Esophagus squamous epithelium (tissue), 5 donors: Measurements from ENCODE around the gene MRPL9. TPM values are rescaled to one million over a fixed set of nuclear protein-coding genes. Genes with fewer than 3 reads are reported as not detected.
"Not testable (repeated sequence)": the region's sequence is repeated elsewhere in the genome, so short reads cannot be mapped to it uniquely, and the experiment has no call there.

Source experiments
- DNase-seq: peaks from one replicate; lab custom pipeline; 2025; lab: John Stamatoyannopoulos, UW
- H3K27ac ChIP-seq, 4 donors: fragments of 200-600 bp; sonication (generic); one replicate each; pipeline ENCODE4 v1.5.1; 2016 to 2019; ENCODE audit warnings: mild to moderate bottlenecking in 1 of 4
- H3K27me3 ChIP-seq, 4 donors: fragments of 200-600 bp; sonication (generic); 1 replicate in 3 of 4; 2 replicates in 1 of 4; pipeline versions ENCODE4 v1.5.1 to v1.6.0; 2017 to 2021; ENCODE audit warnings: antibody characterized with exemption in 1 of 4
- H3K36me3 ChIP-seq, 3 donors: fragments of 200-600 bp; sonication (generic); one replicate each; pipeline ENCODE4 v1.5.1; 2016 to 2019
- H3K4me1 ChIP-seq, 3 donors: fragments of 200-600 bp; sonication (generic); one replicate each; pipeline ENCODE4 v1.5.1; 2017 to 2019
- H3K4me3 ChIP-seq, 4 donors: fragments of 200-600 bp; sonication (generic); 1 replicate in 3 of 4; 2 replicates in 1 of 4; pipeline ENCODE4 v1.5.1; 2016 to 2019; ENCODE audit warnings: mild to moderate bottlenecking in 2 of 4, moderate library complexity in 1 of 4
- H3K9me3 ChIP-seq, 3 donors: fragments of 200-600 bp; sonication (generic); one replicate each; pipeline ENCODE4 v1.5.1; 2016 to 2019
- POLR2A ChIP-seq, 4 donors: fragments of 450-650 bp; IDR thresholded peaks; one replicate each; pipeline ENCODE4 v1.6.1; 2017; ENCODE audit warnings: antibody characterized with exemption in 4 of 4, mild to moderate bottlenecking in 4 of 4, moderate library complexity in 3 of 4
- WGBS, 2 donors: methylation state at CpG; one replicate each; pipeline ENCODE4 v1.1.5; 2018; 5-methylcytosine and 5-hydroxymethylcytosine counted together
- intact Hi-C: fragments of 100-400 bp; cut with DNase I; formaldehyde crosslinking; loops from one replicate; pipeline ENCODE4 v1.15.0; 2022
- total RNA-seq, 4 donors: library from RNA; depleted of rRNA; stranded (reverse); fragments of >200 nt; gene quantifications; one replicate each; pipeline ENCODE4 v1.1.0, GENCODE V29; 2016
- TF ChIP-seq, protein P1 (sequence below), 6 experiments: fragments of 450-650 bp in 4 of 6; fragments of 200-600 bp in 2 of 6; sonication (generic) in 2 of 6; IDR thresholded peaks; one replicate each; pipeline ENCODE4 v1.5.1; 2016 to 2019; ENCODE audit warnings: antibody characterized with exemption in 6 of 6, mild to moderate bottlenecking in 4 of 6, moderate library complexity in 4 of 6
- donor health status: DM: yes; HTN: yes; CAD: no.

MRPL9 gene
- total RNA-seq, 4 donors from 2014 or later, result 49.1 to 56.3 (median 52.6) TPM

GRCh38 chr1:151739590-151740355 lies 23.5 kb downstream of the MRPL9 start:
- Histone ChIP-seq H3K27ac (peak overlapping the region in 3 of 4 donors; percentile 64 to 69 (median 64)), H3K9me3 (peaks cover 0 to 10% (median 9%) of the 10 kb centered on the region in 3 donors), H3K4me1 (peaks cover 0 to 26% (median 0%) of the 10 kb centered on the region in 3 donors), H3K36me3 (no peaks in the 10 kb centered on the region), H3K4me3 (no peak overlapping the region), H3K27me3 (no peaks in the 10 kb centered on the region)
- intact Hi-C loops, result loop anchor here (10.0 kb wide), 2 partner anchors 205 to 295 kb away; no protein-coding TSS in a partner anchor
- TF ChIP-seq POLR2A (IDR thresholded peaks at IDR 0.05), result no peak
- TF ChIP-seq, protein P1, sequence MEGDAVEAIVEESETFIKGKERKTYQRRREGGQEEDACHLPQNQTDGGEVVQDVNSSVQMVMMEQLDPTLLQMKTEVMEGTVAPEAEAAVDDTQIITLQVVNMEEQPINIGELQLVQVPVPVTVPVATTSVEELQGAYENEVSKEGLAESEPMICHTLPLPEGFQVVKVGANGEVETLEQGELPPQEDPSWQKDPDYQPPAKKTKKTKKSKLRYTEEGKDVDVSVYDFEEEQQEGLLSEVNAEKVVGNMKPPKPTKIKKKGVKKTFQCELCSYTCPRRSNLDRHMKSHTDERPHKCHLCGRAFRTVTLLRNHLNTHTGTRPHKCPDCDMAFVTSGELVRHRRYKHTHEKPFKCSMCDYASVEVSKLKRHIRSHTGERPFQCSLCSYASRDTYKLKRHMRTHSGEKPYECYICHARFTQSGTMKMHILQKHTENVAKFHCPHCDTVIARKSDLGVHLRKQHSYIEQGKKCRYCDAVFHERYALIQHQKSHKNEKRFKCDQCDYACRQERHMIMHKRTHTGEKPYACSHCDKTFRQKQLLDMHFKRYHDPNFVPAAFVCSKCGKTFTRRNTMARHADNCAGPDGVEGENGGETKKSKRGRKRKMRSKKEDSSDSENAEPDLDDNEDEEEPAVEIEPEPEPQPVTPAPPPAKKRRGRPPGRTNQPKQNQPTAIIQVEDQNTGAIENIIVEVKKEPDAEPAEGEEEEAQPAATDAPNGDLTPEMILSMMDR (IDR thresholded peaks at IDR 0.05), result peak in 2 of 6 experiments; percentile 21 to 26
- 34 to 50% methylated on average over 3 of the region's 3 CpGs for WGBS, 2 donors
- no peak for DNase-seq

DNA sequence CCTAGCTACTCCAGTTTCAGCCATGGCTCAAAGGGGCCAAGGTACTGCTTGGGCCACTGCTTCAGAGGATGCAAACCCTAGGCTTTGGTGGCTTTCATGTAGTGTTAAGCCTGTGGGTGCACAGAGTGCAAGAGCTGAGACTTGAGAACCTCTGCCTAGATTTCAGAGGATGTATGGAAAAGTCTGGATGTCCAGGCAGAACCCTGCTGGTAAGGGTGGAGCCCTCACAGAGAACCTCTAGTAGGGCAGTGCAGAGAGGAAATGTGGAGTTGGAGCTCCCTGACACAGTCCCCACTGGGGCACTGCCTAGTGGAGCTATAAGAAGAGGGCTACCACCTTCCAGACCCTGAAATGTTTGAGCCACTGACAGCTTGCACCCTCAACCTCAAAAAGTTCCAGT lies 25.8 kb downstream of the MRPL9 start:
- DNase-seq, result no peak
- TF ChIP-seq, protein P1 (IDR thresholded peaks at IDR 0.05), result no peak
- no peak for TF ChIP-seq POLR2A (IDR thresholded peaks at IDR 0.05)
- intact Hi-C loops, result loop anchor here (10.0 kb wide), 2 partner anchors 203 to 293 kb away; no protein-coding TSS in a partner anchor
- no peak overlapping the region for H3K4me3 ChIP-seq
- no peak overlapping the region for H3K27ac ChIP-seq
- H3K4me1 ChIP-seq, result peaks cover 0 to 26% (median 0%) of the 10 kb centered on the region in 3 donors
- H3K27me3 ChIP-seq, result no peaks in the 10 kb centered on the region
- H3K36me3 ChIP-seq, result no peaks in the 10 kb centered on the region
- peaks cover 0 to 10% (median 9%) of the 10 kb centered on the region in 3 donors for H3K9me3 ChIP-seq

DNA sequence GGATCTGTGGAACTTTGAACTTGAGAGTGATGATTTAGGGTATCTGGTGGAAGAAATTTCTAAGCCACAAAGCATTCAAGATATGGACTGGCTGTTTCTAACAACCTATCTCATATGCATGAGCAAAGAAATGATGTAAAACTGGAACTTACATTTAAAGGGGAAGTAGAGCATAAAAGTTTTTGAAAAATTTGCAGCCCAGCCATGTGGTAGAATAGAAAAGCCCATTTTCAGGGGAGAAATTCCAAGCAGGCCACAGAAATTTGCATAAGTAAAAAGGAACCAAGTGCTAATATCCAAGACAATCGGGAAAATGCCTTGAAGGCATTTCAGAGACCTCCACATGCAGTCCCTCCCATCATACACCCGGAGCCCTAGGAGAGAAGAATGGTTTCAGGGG lies 26.3 kb downstream of the MRPL9 start:
- intact Hi-C loops, result loop anchor here (10.0 kb wide), 2 partner anchors 202 to 292 kb away; no protein-coding TSS in a partner anchor
- no peak for TF ChIP-seq POLR2A (IDR thresholded peaks at IDR 0.05)
- TF ChIP-seq, protein P1 (IDR thresholded peaks at IDR 0.05), result no peak
- Histone ChIP-seq H3K27me3 (no peaks in the 10 kb centered on the region), H3K4me1 (peaks cover 0 to 26% (median 0%) of the 10 kb centered on the region in 3 donors), H3K9me3 (peaks cover 0 to 10% (median 9%) of the 10 kb centered on the region in 3 donors), H3K4me3 (no peak overlapping the region), H3K27ac (no peak overlapping the region), H3K36me3 (no peaks in the 10 kb centered on the region)
- DNase-seq, result no peak
- 67 to 92% methylated on average over 2 of the region's 2 CpGs for WGBS, 2 donors

DNA sequence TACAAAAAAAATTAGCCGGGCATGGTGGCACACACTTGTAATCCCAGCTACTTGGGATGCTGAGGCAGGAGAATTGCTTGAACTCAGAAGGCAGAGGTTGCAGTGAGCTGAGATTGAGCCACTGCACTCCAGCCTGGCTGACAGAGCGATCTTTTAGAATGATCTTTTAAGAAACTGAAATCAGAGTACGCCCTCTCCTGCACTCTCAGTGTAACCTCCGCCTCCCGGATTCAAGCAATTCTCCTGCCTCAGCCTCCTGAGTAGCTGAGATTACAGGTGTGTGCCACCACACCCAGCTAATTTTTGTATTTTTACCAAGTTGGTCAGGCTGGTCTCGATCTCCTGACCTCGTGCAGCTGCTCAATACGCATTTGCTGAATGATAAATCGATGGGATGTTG lies 29.3 kb downstream of the MRPL9 start:
- H3K4me3 ChIP-seq, DNase-seq, H3K27ac ChIP-seq, H3K4me1 ChIP-seq, H3K36me3 ChIP-seq, H3K27me3 ChIP-seq: not testable (repeated sequence)
- intact Hi-C loops, result loop anchor here (5.0 to 10.0 kb wide), 3 partner anchors 142 to 289 kb away; no protein-coding TSS in a partner anchor
- WGBS, 2 donors, result 87 to 91% methylated on average over 7 to 9 of the region's 9 CpGs
- H3K9me3 ChIP-seq, result peaks cover 0 to 10% (median 9%) of the 10 kb centered on the region in 3 donors

GRCh38 chr1:151733126-151733525 lies 30.2 kb downstream of the MRPL9 start:
- H3K9me3 ChIP-seq, result peaks cover 0 to 10% (median 9%) of the 10 kb centered on the region in 3 donors
- peaks cover 0 to 6% (median 0%) of the 10 kb centered on the region in 3 donors for H3K4me1 ChIP-seq
- WGBS, 2 donors, result 65 to 79% methylated on average over 2 to 3 of the region's 3 CpGs
- H3K27me3 ChIP-seq, result peaks cover 0 to 13% (median 0%) of the 10 kb centered on the region in 4 donors
- no peak overlapping the region for H3K27ac ChIP-seq
- DNase-seq, result no peak
- TF ChIP-seq, protein P1 (IDR thresholded peaks at IDR 0.05), result no peak
- TF ChIP-seq POLR2A (IDR thresholded peaks at IDR 0.05), result no peak
- H3K36me3 ChIP-seq, result no peaks in the 10 kb centered on the region
- no peak overlapping the region for H3K4me3 ChIP-seq
- intact Hi-C loops, result loop anchor here (5.0 to 10.0 kb wide), 3 partner anchors 141 to 288 kb away; no protein-coding TSS in a partner anchor
